C4-2B (cell line): ENCODE results near the gene TRIM69.
A peak's percentile ranks its signal among the peaks of the same experiment; 100 is the strongest.

ENCODE experiments used
- H3K27ac ChIP-seq: fragments of 450-650 bp; 2 replicates; pipeline ENCODE4 v1.5.1; 2017
- CTCF ChIP-seq: fragments of 450-650 bp; conservative IDR thresholded peaks from 2 replicates; pipeline ENCODE4 v1.5.1; 2017; ENCODE audit warnings: mild to moderate bottlenecking
- ZFX ChIP-seq: fragments of 450-650 bp; IDR thresholded peaks from 2 replicates; pipeline ENCODE4 v1.6.1; 2017

TRIM69 gene

GRCh38 chr15:44718927-44719292 is 17.4 kb upstream of the TRIM69 start:
- TF ChIP-seq CTCF (no peak), ZFX (no peak)
- H3K27ac ChIP-seq: no peak overlapping the region

GRCh38 chr15:44719293-44719999 is 16.9 kb upstream of the TRIM69 start:
- TF ChIP-seq ZFX: no peak
- no peak for TF ChIP-seq CTCF
- H3K27ac ChIP-seq: peak overlapping the region; percentile 13; the same call in 1 of the 2 replicates

- peak overlapping the region; percentile 13; the same call in 1 of the 2 replicates for H3K27ac ChIP-seq
Measured at GRCh38 chr15:44720000-44720435, 16.3 kb upstream of the TRIM69 start.

GRCh38 chr15:44720460-44721176 is 15.7 kb upstream of the TRIM69 start:
- TF ChIP-seq ZFX (no peak), CTCF (no peak)
- peak overlapping the region; percentile 13; the same call in 1 of the 2 replicates for H3K27ac ChIP-seq

GRCh38 chr15:44722011-44722410 is 14.3 kb upstream of the TRIM69 start:
- H3K27ac ChIP-seq: no peak overlapping the region
- TF ChIP-seq ZFX (no peak), CTCF (no peak)

- TF ChIP-seq CTCF: no peak
- no peak for TF ChIP-seq ZFX
- H3K27ac ChIP-seq: no peak overlapping the region
Measured at GRCh38 chr15:44726136-44726535, 10.2 kb upstream of the TRIM69 start.

- no peak for TF ChIP-seq CTCF
- no peak for TF ChIP-seq ZFX
- H3K27ac ChIP-seq: no peak overlapping the region
Measured at GRCh38 chr15:44726568-44727484, 9.5 kb upstream of the TRIM69 start.
